DOHH2 (cell line): ENCODE data around the gene HMX2.

Experiments used
- EZH2phosphoT487 ChIP-seq: fragments of 200-600 bp; sonication (generic); IDR thresholded peaks from 2 replicates; pipeline ENCODE4 v1.6.1; 2017; ENCODE audit warnings: borderline replicate concordance, mild to moderate bottlenecking, antibody characterized with exemption, low read length, moderate library complexity, mixed read lengths
- TF ChIP-seq, protein P1 (sequence below): fragments of 200-600 bp; sonication (generic); IDR thresholded peaks from one replicate; pipeline ENCODE4 v1.5.1; 2014; ENCODE audit warnings: antibody characterized with exemption, mild to moderate bottlenecking, low read depth, low read length; ENCODE audit not compliant: poor library complexity, severe bottlenecking

- TF ChIP-seq, protein P1, sequence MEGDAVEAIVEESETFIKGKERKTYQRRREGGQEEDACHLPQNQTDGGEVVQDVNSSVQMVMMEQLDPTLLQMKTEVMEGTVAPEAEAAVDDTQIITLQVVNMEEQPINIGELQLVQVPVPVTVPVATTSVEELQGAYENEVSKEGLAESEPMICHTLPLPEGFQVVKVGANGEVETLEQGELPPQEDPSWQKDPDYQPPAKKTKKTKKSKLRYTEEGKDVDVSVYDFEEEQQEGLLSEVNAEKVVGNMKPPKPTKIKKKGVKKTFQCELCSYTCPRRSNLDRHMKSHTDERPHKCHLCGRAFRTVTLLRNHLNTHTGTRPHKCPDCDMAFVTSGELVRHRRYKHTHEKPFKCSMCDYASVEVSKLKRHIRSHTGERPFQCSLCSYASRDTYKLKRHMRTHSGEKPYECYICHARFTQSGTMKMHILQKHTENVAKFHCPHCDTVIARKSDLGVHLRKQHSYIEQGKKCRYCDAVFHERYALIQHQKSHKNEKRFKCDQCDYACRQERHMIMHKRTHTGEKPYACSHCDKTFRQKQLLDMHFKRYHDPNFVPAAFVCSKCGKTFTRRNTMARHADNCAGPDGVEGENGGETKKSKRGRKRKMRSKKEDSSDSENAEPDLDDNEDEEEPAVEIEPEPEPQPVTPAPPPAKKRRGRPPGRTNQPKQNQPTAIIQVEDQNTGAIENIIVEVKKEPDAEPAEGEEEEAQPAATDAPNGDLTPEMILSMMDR: no peak
- no peak for TF ChIP-seq EZH2phosphoT487
These were observed 10.7 kb downstream of the HMX2 start for GRCh38 chr10:123158682-123159081.
